GM12873 (cell line): ENCODE results near the gene C4A.

ENCODE experiments used
- CTCF ChIP-seq: IDR thresholded peaks from 2 replicates; pipeline ENCODE4 v1.5.1; 2012; ENCODE audit warnings: low read depth, mild to moderate bottlenecking, moderate library complexity, low read length, control low read depth; ENCODE audit not compliant: insufficient read depth; ENCODE audit errors: missing control alignments

Gene C4A

GRCh38 chr6:31968791-31969711 is 12.8 kb upstream of the C4A start:
- TF ChIP-seq CTCF, result no peak

GRCh38 chr6:31969712-31970603 is 11.9 kb upstream of the C4A start:
- no peak for TF ChIP-seq CTCF

DNA sequence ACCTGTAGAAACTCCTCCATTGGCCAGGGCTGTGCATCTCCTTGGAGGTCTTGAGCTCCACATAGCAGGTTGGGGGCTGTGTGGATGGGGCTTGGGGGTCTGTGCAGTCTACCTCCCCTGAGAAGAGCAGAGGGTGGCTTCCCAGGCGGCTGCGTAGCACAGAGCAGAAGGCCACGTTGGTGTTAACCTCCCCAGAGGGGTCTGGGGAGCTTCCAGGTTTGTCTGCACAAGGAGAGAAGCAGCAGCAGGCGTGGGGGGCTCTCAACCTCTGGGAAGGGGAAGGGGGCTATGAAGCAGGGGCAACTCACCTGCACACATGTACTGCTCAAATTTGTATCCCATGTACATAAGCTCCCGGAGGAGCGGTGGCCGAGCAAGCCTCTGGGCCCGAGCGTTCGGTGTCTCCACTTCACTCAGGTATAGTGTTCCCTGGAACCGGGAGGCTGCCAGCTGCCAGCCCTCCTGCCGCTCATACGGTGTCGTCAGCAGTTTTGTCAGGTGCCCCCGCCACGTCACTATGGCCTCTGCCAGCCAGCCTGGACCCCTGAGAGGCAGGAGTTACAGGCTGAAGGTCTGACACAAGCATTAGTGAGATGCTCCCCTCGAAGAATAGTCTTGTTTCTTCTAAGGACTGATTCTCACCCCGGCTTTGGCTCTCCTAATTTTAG is 11.1 kb upstream of the C4A start:
- TF ChIP-seq CTCF, result no peak

GRCh38 chr6:31971279-31971992 is 10.4 kb upstream of the C4A start:
- TF ChIP-seq CTCF, result no peak

DNA sequence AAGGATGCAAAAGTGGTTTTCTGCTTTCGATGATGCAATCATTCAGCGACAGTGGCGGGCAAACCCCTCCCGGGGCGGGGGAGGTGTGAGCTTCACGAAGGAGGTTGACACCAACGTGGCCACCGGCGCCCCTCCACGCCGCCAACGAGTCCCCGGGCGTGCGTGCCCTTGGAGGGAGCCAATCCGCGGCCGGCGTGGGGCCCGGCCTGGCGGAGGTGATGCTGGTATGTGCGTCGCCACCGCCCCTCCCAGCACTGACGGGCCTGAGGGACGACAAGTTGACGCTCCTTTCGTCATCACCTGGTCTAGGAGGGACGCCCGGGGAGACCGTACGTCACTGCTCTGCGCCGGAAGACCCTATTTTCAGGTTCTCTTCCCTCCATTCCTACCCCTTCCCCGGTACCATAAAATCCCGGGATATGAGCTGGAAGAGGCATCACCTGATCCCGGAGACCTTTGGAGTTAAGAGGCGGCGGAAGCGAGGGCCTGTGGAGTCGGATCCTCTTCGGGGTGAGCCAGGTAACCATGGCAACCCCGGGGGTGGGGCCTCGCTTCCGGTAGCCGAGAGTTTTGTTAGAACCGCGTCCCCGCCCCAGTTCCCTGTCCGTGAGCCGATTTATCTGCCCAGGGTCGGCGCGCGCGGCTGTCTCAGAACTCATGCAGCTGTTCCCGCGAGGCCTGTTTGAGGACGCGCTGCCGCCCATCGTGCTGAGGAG is 9.7 kb upstream of the C4A start, which contains the start of gene DXO:
Gene DXO (minus strand): TSS at position 146 of the 716 bp plus-strand sequence. CDS start 463 bp downstream, outside the sequence.
- TF ChIP-seq CTCF, result no peak

DNA sequence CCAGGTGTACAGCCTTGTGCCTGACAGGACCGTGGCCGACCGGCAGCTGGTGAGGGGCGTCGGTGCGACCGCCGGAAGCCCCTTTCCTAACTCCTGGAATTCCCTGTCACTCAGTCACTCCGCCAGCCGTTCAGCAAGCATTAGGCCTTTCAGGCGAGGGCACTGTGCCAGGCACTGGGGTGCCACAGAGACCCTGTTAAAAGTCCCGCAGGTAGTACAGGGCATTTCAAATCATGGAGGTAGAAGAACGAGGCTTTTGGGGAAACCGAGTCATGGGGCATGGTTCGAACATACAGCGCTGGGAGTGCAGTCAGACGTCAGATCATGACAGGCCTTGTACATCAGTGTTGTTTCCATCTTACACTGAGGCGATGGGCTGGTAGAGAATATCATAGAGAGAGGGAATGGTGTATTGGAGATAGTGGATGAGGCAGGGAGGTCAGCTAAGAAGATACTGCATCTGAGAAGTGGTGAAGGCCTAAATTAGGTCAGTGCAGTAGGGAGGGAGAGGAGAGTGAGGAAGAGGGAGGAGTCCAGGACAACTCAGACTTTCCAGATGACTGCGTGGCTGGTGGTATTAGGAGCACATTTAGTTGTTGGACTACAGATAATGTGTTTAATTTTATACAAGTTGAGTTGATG is 9.0 kb upstream of the C4A start:
- TF ChIP-seq CTCF, result no peak
